GM23248 (cell line): ENCODE data around the gene CTRB2. TPM values are rescaled to one million over a fixed set of nuclear protein-coding genes. Genes with fewer than 3 reads are reported as not detected.

Experiments
- DNase-seq: peaks from one replicate; pipeline ENCODE4 v3.0.0-alpha.2; 2015
- H2AFZ ChIP-seq: fragments of 200-600 bp; sonication (generic); 2 replicates; pipeline ENCODE4 v1.6.1; 2016; ENCODE audit warnings: antibody characterized with exemption
- H3F3A ChIP-seq: fragments of 200-600 bp; sonication (generic); 2 replicates; pipeline ENCODE4 v1.6.1; 2016; ENCODE audit warnings: mild to moderate bottlenecking, antibody characterized with exemption, mixed run types; ENCODE audit not compliant: insufficient read depth
- H3K27ac ChIP-seq: fragments of 200-600 bp; sonication (generic); 2 replicates; pipeline ENCODE4 v1.5.1; 2016; ENCODE audit warnings: mild to moderate bottlenecking
- H3K27me3 ChIP-seq: fragments of 200-600 bp; sonication (generic); replicated peaks from 2 replicates; pipeline ENCODE4 v1.6.1; 2016; ENCODE audit warnings: mild to moderate bottlenecking; ENCODE audit not compliant: insufficient read depth
- H3K36me3 ChIP-seq: fragments of 200-600 bp; sonication (generic); 2 replicates; pipeline ENCODE4 v1.6.1; 2016; ENCODE audit warnings: low read depth, mild to moderate bottlenecking
- H3K4me1 ChIP-seq: fragments of 200-600 bp; sonication (generic); 2 replicates; pipeline ENCODE4 v1.6.1; 2016; ENCODE audit warnings: mild to moderate bottlenecking; ENCODE audit not compliant: insufficient read depth
- H3K4me2 ChIP-seq: fragments of 200-600 bp; sonication (generic); one replicate; pipeline ENCODE4 v1.6.1; 2016; ENCODE audit warnings: mild to moderate bottlenecking; ENCODE audit not compliant: unreplicated experiment
- H3K4me3 ChIP-seq: fragments of 200-600 bp; sonication (generic); 2 replicates; pipeline ENCODE4 v1.5.1; 2016; ENCODE audit warnings: mild to moderate bottlenecking
- H3K79me2 ChIP-seq: fragments of 200-600 bp; sonication (generic); 2 replicates; pipeline ENCODE4 v1.6.1; 2016; ENCODE audit warnings: mild to moderate bottlenecking; ENCODE audit not compliant: insufficient read depth
- H3K9ac ChIP-seq: fragments of 200-600 bp; sonication (generic); 2 replicates; pipeline ENCODE4 v1.6.1; 2016; ENCODE audit warnings: mild to moderate bottlenecking
- H3K9me2 ChIP-seq: fragments of 200-600 bp; sonication (generic); 2 replicates; pipeline ENCODE4 v1.6.1; 2016; ENCODE audit warnings: mixed run types, mild to moderate bottlenecking, moderate library complexity; ENCODE audit not compliant: insufficient read depth
- H3K9me3 ChIP-seq: fragments of 200-600 bp; sonication (generic); one replicate; pipeline ENCODE4 v1.6.1; 2017; ENCODE audit warnings: low read depth
- H4K20me1 ChIP-seq: fragments of 200-600 bp; sonication (generic); 2 replicates; pipeline ENCODE4 v1.6.0; 2016; ENCODE audit not compliant: insufficient read depth
- EZH2 ChIP-seq: fragments of 200-600 bp; sonication (generic); IDR thresholded peaks from 2 replicates; pipeline ENCODE4 v1.6.1; 2018; ENCODE audit warnings: antibody characterized with exemption, mild to moderate bottlenecking; ENCODE audit not compliant: insufficient read depth, poor library complexity, severe bottlenecking
- EZH2phosphoT487 ChIP-seq: fragments of 200-600 bp; sonication (generic); IDR thresholded peaks from 2 replicates; pipeline ENCODE4 v1.6.1; 2018; ENCODE audit warnings: antibody characterized with exemption, moderate library complexity, mild to moderate bottlenecking, low read depth; ENCODE audit not compliant: insufficient read depth
- WGBS, 2 experiments: methylation state at CpG; one replicate each; pipeline ENCODE4 v1.1.6; 2015 to 2017; ENCODE audit warnings: low lambda C conversion rate in 2 of 2, low coverage in 1 of 2; ENCODE audit errors: missing lambda C conversion rate in 2 of 2; 5-methylcytosine and 5-hydroxymethylcytosine counted together
- in situ Hi-C: fragments of 300-500 bp; cut with MboI; formaldehyde crosslinking; loops from 2 replicates; pipeline ENCODE4 v1.15.0; 2020
- polyA plus RNA-seq: library from polyadenylated mRNA; unstranded; fragments of >200 nt; fragmentation: Nextera tagmentation; extraction: Ambion mirVana; gene quantifications from 2 replicates; pipeline ENCODE4 v1.2.1, GENCODE V29; 2016
- total RNA-seq: library from RNA; depleted of rRNA; stranded (reverse); fragments of >200 nt; shearing (Covaris generic); gene quantifications from 2 replicates; pipeline ENCODE4 v1.2.3, GENCODE V29; 2014; rRNA removed

Gene CTRB2
- total RNA-seq (not detected in 2 replicates), polyA plus RNA-seq (not detected in 2 replicates)

GRCh38 chr16:75206749-75207451, at the start of gene CTRB2:
Gene CTRB2 (minus strand): TSS chr16:75207161. CDS start chr16:75207141, 20 bp downstream.
- no peak within 1 kb of the TSS for H3K27ac ChIP-seq
- no peaks in the 10 kb centered on the region for H3F3A ChIP-seq
- H3K9ac ChIP-seq, result no peak within 1 kb of the TSS
- H2AFZ ChIP-seq, result no peak within 1 kb of the TSS
- H3K4me1 ChIP-seq, result no peaks in the 10 kb centered on the region
- DNase-seq, result no peak
- in situ Hi-C loops, result loop anchor here (25.0 kb wide), 2 partner anchors 405 to 555 kb away; partner anchors contain the start of gene ADAT1
- WGBS, 2 experiments, result 88 to 90% methylated on average over 21 to 23 of the region's 24 CpGs
- no peaks in the 10 kb centered on the region for H3K27me3 ChIP-seq
- H3K4me3 ChIP-seq, result no peak within 1 kb of the TSS
- no peaks in the 10 kb centered on the region for H3K9me3 ChIP-seq
- no peak for TF ChIP-seq EZH2
- no peak for TF ChIP-seq EZH2phosphoT487
- no peaks in the 10 kb centered on the region for H3K79me2 ChIP-seq
- no peak within 1 kb of the TSS for H3K4me2 ChIP-seq
- H3K9me2 ChIP-seq, result no peaks in the 10 kb centered on the region
- H3K36me3 ChIP-seq, result no peaks in the 10 kb centered on the region
- H4K20me1 ChIP-seq, result no peaks in the 10 kb centered on the region

- peak; percentile 76 for DNase-seq
- WGBS, 2 experiments, result 51 to 58% methylated on average over 11 to 12 of the region's 12 CpGs
- H3K4me2 ChIP-seq, result peak overlapping the region; percentile 69
- peaks cover 9% of the 10 kb centered on the region; the same call in 1 of the 2 replicates for H4K20me1 ChIP-seq
- no peaks in the 10 kb centered on the region for H3K36me3 ChIP-seq
- peaks cover 58% of the 10 kb centered on the region for H3K4me1 ChIP-seq
- in situ Hi-C loops, result no loop called here
- H3K9me2 ChIP-seq, result no peaks in the 10 kb centered on the region
- H3K4me3 ChIP-seq, result no peak overlapping the region
- peak overlapping the region; percentile 72 for H3K9ac ChIP-seq
- no peak for TF ChIP-seq EZH2
- no peak for TF ChIP-seq EZH2phosphoT487
- H2AFZ ChIP-seq, result no peak overlapping the region
- H3K79me2 ChIP-seq, result peaks cover 92% of the 10 kb centered on the region
- no peaks in the 10 kb centered on the region for H3K9me3 ChIP-seq
- no peaks in the 10 kb centered on the region for H3K27me3 ChIP-seq
- peaks cover 35% of the 10 kb centered on the region for H3F3A ChIP-seq
- H3K27ac ChIP-seq, result peak overlapping the region; percentile 93
Observed at GRCh38 chr16:75256059-75256571, 49.2 kb upstream of the CTRB2 start.

GRCh38 chr16:75254359-75254837, 47.4 kb upstream of the CTRB2 start:
- no peaks in the 10 kb centered on the region for H3K9me3 ChIP-seq
- H3K9ac ChIP-seq, result peak overlapping the region; percentile 98
- peaks cover 9% of the 10 kb centered on the region; the same call in 1 of the 2 replicates for H4K20me1 ChIP-seq
- WGBS, 2 experiments, result 3 to 4% methylated on average over 5 of the region's 5 CpGs
- peaks cover 66% of the 10 kb centered on the region for H3K4me1 ChIP-seq
- peak overlapping the region; percentile 78 for H3K4me2 ChIP-seq
- in situ Hi-C loops, result no loop called here
- H3K4me3 ChIP-seq, result peak overlapping the region; percentile 51
- H3K27ac ChIP-seq, result peak overlapping the region; percentile 93
- no peak overlapping the region for H2AFZ ChIP-seq
- no peaks in the 10 kb centered on the region for H3K36me3 ChIP-seq
- peaks cover 92% of the 10 kb centered on the region for H3K79me2 ChIP-seq
- peak; percentile 96 for DNase-seq
- no peaks in the 10 kb centered on the region for H3K9me2 ChIP-seq
- H3F3A ChIP-seq, result peaks cover 35% of the 10 kb centered on the region
- TF ChIP-seq EZH2phosphoT487 (no peak), EZH2 (no peak)
- no peaks in the 10 kb centered on the region for H3K27me3 ChIP-seq

- 5 to 11% methylated on average over 12 to 14 of the region's 15 CpGs for WGBS, 2 experiments
- peaks cover 92% of the 10 kb centered on the region for H3K79me2 ChIP-seq
- H3K4me1 ChIP-seq, result peaks cover 76% of the 10 kb centered on the region
- TF ChIP-seq EZH2, result no peak
- no peak for TF ChIP-seq EZH2phosphoT487
- H3K27ac ChIP-seq, result peak overlapping the region; percentile 93
- no peaks in the 10 kb centered on the region for H3K9me2 ChIP-seq
- no peaks in the 10 kb centered on the region for H4K20me1 ChIP-seq
- H3K4me3 ChIP-seq, result peak overlapping the region; percentile 51
- H2AFZ ChIP-seq, result no peak overlapping the region
- no peaks in the 10 kb centered on the region for H3K36me3 ChIP-seq
- peaks cover 35% of the 10 kb centered on the region for H3F3A ChIP-seq
- in situ Hi-C loops, result no loop called here
- H3K27me3 ChIP-seq, result no peaks in the 10 kb centered on the region
- DNase-seq, result peak; percentile 86
- peak overlapping the region; percentile 98 for H3K9ac ChIP-seq
- peak overlapping the region; percentile 78 for H3K4me2 ChIP-seq
- no peaks in the 10 kb centered on the region for H3K9me3 ChIP-seq
Observed at GRCh38 chr16:75252946-75253911, 46.3 kb upstream of the CTRB2 start.
